ENCODE results near the gene AHNAK2. TPM values are rescaled to one million over a fixed set of nuclear protein-coding genes. Genes with fewer than 3 reads are reported as not detected.

The AHNAK2 gene
- total and polyA plus RNA-seq, 2 donors (not counting 1 experiment from before 2014, with no cell fraction given): not detected

- no peaks in the 10 kb centered on the region for H3K27me3 Mint-ChIP-seq
- H3K9ac ChIP-seq (ENCODE audit: low read length): no peak overlapping the region
- WGBS (ENCODE audit: insufficient coverage): 77% methylated on average over 9 of the region's 9 CpGs
- H3K27me3 ChIP-seq (replicated peaks in 1 of 4; ENCODE audit: control extremely low read depth in 1 of 4, control insufficient read depth in 3 of 4, insufficient read depth in 4 of 4, low read length in 3 of 4): no peaks in the 10 kb centered on the region
- H3K4me3 ChIP-seq (ENCODE audit: control extremely low read depth in 1 of 5, extremely low read depth in 1 of 5, insufficient read depth in 1 of 5, low read depth in 2 of 5, low read length in 4 of 5): no peak overlapping the region
- ChIA-PET POLR2A (no interaction called here), CTCF (interaction anchor here (0.7 to 2.4 kb wide), 4 partner anchors 17 to 38 kb away, joined by 3 to 11 read pairs (median 6); no protein-coding TSS in a partner anchor)
- ATAC-seq (ENCODE audit: low read depth) (no peak), DNase-seq (no peak)
- no peak for TF ChIP-seq CTCF (IDR thresholded peaks at IDR 0.05)
- TF ChIP-seq EZH2 (IDR thresholded peaks at IDR 0.05; ENCODE audit: borderline replicate concordance, insufficient read depth, low read depth, low read length, poor library complexity, severe bottlenecking): no peak
- peak overlapping the region; percentile 34 for H3K27ac Mint-ChIP-seq
- H3K79me2 ChIP-seq (ENCODE audit: control insufficient read depth, insufficient read depth, low read length): peaks cover 83% of the 10 kb centered on the region
- H3K27ac ChIP-seq (ENCODE audit: low read length in 2 of 2): peak overlapping the region in 1 of 2 donors; percentile 39
- H2AFZ ChIP-seq (ENCODE audit: insufficient read depth, low read depth, low read length, poor library complexity, severe bottlenecking): no peak overlapping the region
- H3K4me3 Mint-ChIP-seq: no peak overlapping the region
- intact Hi-C loops (cut with micrococcal nuclease): no loop called here
- H3K36me3 ChIP-seq (replicated peaks in 1 of 2; ENCODE audit: control extremely low read depth in 1 of 2, control insufficient read depth in 1 of 2, extremely low read depth in 1 of 2, insufficient read depth in 2 of 2, low read length in 1 of 2): peaks cover 0 to 19% of the 10 kb centered on the region in 2 experiments
- peaks cover 8 to 14% of the 10 kb centered on the region in 2 donors for H3K4me1 ChIP-seq (ENCODE audit: control insufficient read depth in 2 of 2, insufficient read depth in 2 of 2, low read length in 2 of 2)
- peaks cover 0 to under 1% (median 0%) of the 10 kb centered on the region in 3 donors for H3K9me3 ChIP-seq (ENCODE audit: control extremely low read depth in 1 of 3, control insufficient read depth in 2 of 3, insufficient read depth in 1 of 3, low read length in 2 of 3)
- H4K20me1 ChIP-seq (ENCODE audit: control insufficient read depth, insufficient read depth, low read length, poor library complexity, severe bottlenecking): peaks cover 64% of the 10 kb centered on the region
- no peak overlapping the region for H3K4me2 ChIP-seq (replicated peaks; ENCODE audit: low read depth, low read length, poor library complexity, severe bottlenecking)
- peaks cover 52% of the 10 kb centered on the region for H3K4me1 Mint-ChIP-seq
- H3K9me3 Mint-ChIP-seq (ENCODE audit: insufficient read depth): no peaks in the 10 kb centered on the region
Measured at GRCh38 chr14:105014032-105014431, 35.9 kb upstream of the AHNAK2 start.

- H3K27ac Mint-ChIP-seq: no peak overlapping the region
- ChIA-PET POLR2A (interaction anchor here (0.6 to 0.8 kb wide), 2 partner anchors 16 to 301 kb away, joined by 5 read pairs; no protein-coding TSS in a partner anchor), CTCF (interaction anchor here (0.6 to 2.4 kb wide), 9 partner anchors 14 to 1294 kb away, joined by 3 to 13 read pairs (median 4); partner anchors contain the start of gene GPR132)
- Histone ChIP-seq H3K4me2 (replicated peaks; ENCODE audit: low read depth, low read length, poor library complexity, severe bottlenecking) (no peak overlapping the region), H3K4me3 (ENCODE audit: control extremely low read depth in 1 of 5, extremely low read depth in 1 of 5, insufficient read depth in 1 of 5, low read depth in 2 of 5, low read length in 4 of 5) (no peak overlapping the region), H3K9me3 (ENCODE audit: control extremely low read depth in 1 of 3, control insufficient read depth in 2 of 3, insufficient read depth in 1 of 3, low read length in 2 of 3) (no peaks in the 10 kb centered on the region), H3K36me3 (replicated peaks in 1 of 2; ENCODE audit: control extremely low read depth in 1 of 2, control insufficient read depth in 1 of 2, extremely low read depth in 1 of 2, insufficient read depth in 2 of 2, low read length in 1 of 2) (peaks cover 0 to 19% of the 10 kb centered on the region in 2 experiments), H4K20me1 (ENCODE audit: control insufficient read depth, insufficient read depth, low read length, poor library complexity, severe bottlenecking) (peaks cover 56% of the 10 kb centered on the region), H2AFZ (ENCODE audit: insufficient read depth, low read depth, low read length, poor library complexity, severe bottlenecking) (no peak overlapping the region), H3K4me1 (ENCODE audit: control insufficient read depth in 2 of 2, insufficient read depth in 2 of 2, low read length in 2 of 2) (peaks cover 6 to 8% of the 10 kb centered on the region in 2 donors), H3K9ac (ENCODE audit: low read length) (no peak overlapping the region), H3K27me3 (replicated peaks in 1 of 4; ENCODE audit: control extremely low read depth in 1 of 4, control insufficient read depth in 3 of 4, insufficient read depth in 4 of 4, low read length in 3 of 4) (no peaks in the 10 kb centered on the region), H3K27ac (ENCODE audit: low read length in 2 of 2) (no peak overlapping the region), H3K79me2 (ENCODE audit: control insufficient read depth, insufficient read depth, low read length) (peaks cover 76% of the 10 kb centered on the region)
- no peaks in the 10 kb centered on the region for H3K27me3 Mint-ChIP-seq
- DNase-seq (no peak), ATAC-seq (ENCODE audit: low read depth) (no peak)
- TF ChIP-seq EZH2 (IDR thresholded peaks at IDR 0.05; ENCODE audit: borderline replicate concordance, insufficient read depth, low read depth, low read length, poor library complexity, severe bottlenecking) (no peak), CTCF (IDR thresholded peaks at IDR 0.05) (no peak)
- H3K4me1 Mint-ChIP-seq: peaks cover 48% of the 10 kb centered on the region
- no peak overlapping the region for H3K4me3 Mint-ChIP-seq
- WGBS (ENCODE audit: insufficient coverage): 94% methylated on average over 4 of the region's 8 CpGs
- no peaks in the 10 kb centered on the region for H3K9me3 Mint-ChIP-seq (ENCODE audit: insufficient read depth)
- intact Hi-C loops (cut with micrococcal nuclease): no loop called here
Measured at GRCh38 chr14:105013150-105013785, 35.1 kb upstream of the AHNAK2 start.
